Keratinocyte (primary cell): ENCODE results near the gene CAT. TPM values are rescaled to one million over a fixed set of nuclear protein-coding genes. Genes with fewer than 3 reads are reported as not detected.

ENCODE experiments used
- DNase-seq: peaks from one replicate; pipeline ENCODE4 v3.0.0-alpha.2; 2011; ENCODE audit warnings: low read depth, missing footprints, low spot score
- FAIRE-seq: peaks from 2 replicates; lab custom pipeline; 2011; peaks lifted over from hg19 to GRCh38; lab: Jason Lieb, UNC
- H2AFZ ChIP-seq: 2 replicates; pipeline ENCODE4 v1.6.0; 2012; ENCODE audit warnings: low read length, control low read depth, inconsistent platforms; ENCODE audit not compliant: control insufficient read depth
- H3K27ac ChIP-seq: 2 replicates; pipeline ENCODE4 v1.5.1; 2011; ENCODE audit warnings: low read length; ENCODE audit not compliant: control insufficient read depth, insufficient read depth
- H3K27me3 ChIP-seq: 3 replicates; pipeline ENCODE4 v1.6.0; 2011; ENCODE audit warnings: low read length; ENCODE audit not compliant: control insufficient read depth, insufficient read depth; ENCODE audit errors: extremely low read depth
- H3K36me3 ChIP-seq, 2 experiments: 2 replicates in 1 of 2; 3 replicates in 1 of 2; pipeline ENCODE4 v1.5.1; 2011; ENCODE audit warnings: low read length in 2 of 2, mild to moderate bottlenecking in 1 of 2; ENCODE audit not compliant: control insufficient read depth in 2 of 2, insufficient read depth in 2 of 2; ENCODE audit errors: extremely low read depth in 1 of 2
- H3K4me1 ChIP-seq: 3 replicates; pipeline ENCODE4 v1.5.1; 2011; ENCODE audit warnings: low read length; ENCODE audit not compliant: control insufficient read depth, insufficient read depth; ENCODE audit errors: extremely low read depth
- H3K4me2 ChIP-seq: 3 replicates; pipeline ENCODE4 v1.6.0; 2011; ENCODE audit warnings: low read depth, low read length; ENCODE audit not compliant: control insufficient read depth, insufficient read depth; ENCODE audit errors: extremely low read depth
- H3K4me3 ChIP-seq, 3 experiments: fragments of 200-600 bp in 1 of 3; sonication (generic) in 1 of 3; 2 replicates in 2 of 3; 3 replicates in 1 of 3; pipeline ENCODE4 v1.5.1; 2011 to 2016; ENCODE audit warnings: low read length in 3 of 3, mild to moderate bottlenecking in 3 of 3, control low read depth in 2 of 3, inconsistent platforms in 1 of 3, low read depth in 1 of 3, mixed read lengths in 1 of 3, mixed run types in 1 of 3, moderate library complexity in 1 of 3; ENCODE audit not compliant: control insufficient read depth in 2 of 3, insufficient read depth in 2 of 3; ENCODE audit errors: extremely low read depth in 1 of 3
- H3K79me2 ChIP-seq: 2 replicates; pipeline ENCODE4 v1.6.0; 2012; ENCODE audit warnings: low read length; ENCODE audit not compliant: control insufficient read depth, insufficient read depth
- H3K9ac ChIP-seq: 3 replicates; pipeline ENCODE4 v1.6.0; 2011; ENCODE audit warnings: low read length; ENCODE audit not compliant: control insufficient read depth, insufficient read depth; ENCODE audit errors: extremely low read depth
- H3K9me1 ChIP-seq: 3 replicates; pipeline ENCODE4 v1.6.0; 2011; ENCODE audit warnings: low read length; ENCODE audit not compliant: control insufficient read depth, insufficient read depth; ENCODE audit errors: extremely low read depth
- H3K9me3 ChIP-seq: 2 replicates; pipeline ENCODE4 v1.5.1; 2012; ENCODE audit warnings: low read depth, low read length; ENCODE audit not compliant: control insufficient read depth
- H4K20me1 ChIP-seq: 3 replicates; pipeline ENCODE4 v1.6.0; 2011; ENCODE audit warnings: low read length; ENCODE audit not compliant: control insufficient read depth, insufficient read depth; ENCODE audit errors: extremely low read depth
- CTCF ChIP-seq, 3 experiments: IDR thresholded peaks in 1 of 3; conservative IDR thresholded peaks in 1 of 3; optimal IDR thresholded peaks in 1 of 3; 2 replicates in 2 of 3; 3 replicates in 1 of 3; pipeline versions ENCODE3 to v1.5.1; 2011; ENCODE audit warnings: low read length in 3 of 3, mild to moderate bottlenecking in 3 of 3, moderate library complexity in 2 of 3, control low read depth in 1 of 3, inconsistent platforms in 1 of 3; ENCODE audit not compliant: insufficient read depth in 2 of 3; ENCODE audit errors: extremely low read depth in 1 of 3
- EZH2 ChIP-seq: IDR thresholded peaks from one replicate; pipeline ENCODE4 v1.6.1; 2012; ENCODE audit warnings: inconsistent platforms, mild to moderate bottlenecking, low read length, moderate library complexity
- dilution Hi-C: fragments of 300-500 bp; cut with MboI; formaldehyde crosslinking; loops from one replicate; pipeline ENCODE4 v1.7.0; 2020; ENCODE audit warnings: low sequenced_read_pairs; ENCODE audit not compliant: extremely low pct_ligation_motif_present
- polyA plus RNA-seq, 5 experiments: library from polyadenylated mRNA; depleted of rRNA in 3 of 5; stranded (reverse) in 3 of 5; stranded (forward) in 1 of 5; unstranded in 1 of 5; fragments of >200 nt; gene quantifications; 1 replicate in 1 of 5; 2 replicates in 3 of 5; 3 replicates in 1 of 5; pipeline versions ENCODE4 v1.2.1 to v1.2.3, GENCODE V29; 2011 to 2012; ENCODE audit warnings: missing spikeins in 2 of 5, low read depth in 1 of 5, low replicate concordance in 1 of 5

Gene CAT
- polyA plus RNA-seq, 1 donor (not counting 4 experiments of a cell fraction or from before 2014, with no cell fraction given): 94.8 TPM

- dilution Hi-C loops: no loop called here
- FAIRE-seq (peak; percentile 17), DNase-seq (no peak)
- Histone ChIP-seq H2AFZ (peak overlapping the region; percentile 59), H3K4me1 (no peaks in the 10 kb centered on the region), H3K4me3 (no peak overlapping the region), H4K20me1 (no peaks in the 10 kb centered on the region), H3K9ac (no peak overlapping the region), H3K27ac (no peak overlapping the region), H3K4me2 (no peak overlapping the region), H3K9me1 (no peaks in the 10 kb centered on the region), H3K79me2 (no peaks in the 10 kb centered on the region), H3K36me3 (no peaks in the 10 kb centered on the region), H3K27me3 (no peaks in the 10 kb centered on the region), H3K9me3 (no peaks in the 10 kb centered on the region)
- TF ChIP-seq EZH2 (no peak), CTCF (optimal IDR thresholded peaks at IDR 0.05 in 1 of 3, IDR thresholded peaks at IDR 0.05 in 1 of 3, conservative IDR thresholded peaks at IDR 0.05 in 1 of 3; ENCODE audit: extremely low read depth in 1 of 3, insufficient read depth in 2 of 3, low read length in 3 of 3) (peak; percentile 89 to 93 (median 91))
Measured at GRCh38 chr11:34512840-34513681, 74.3 kb downstream of the CAT start.

- H3K9ac ChIP-seq: no peak within 1 kb of the TSS
- H3K9me1 ChIP-seq: no peaks in the 10 kb centered on the region
- H3K4me3 ChIP-seq: no peak within 1 kb of the TSS
- H3K9me3 ChIP-seq: no peaks in the 10 kb centered on the region
- H3K4me1 ChIP-seq: no peaks in the 10 kb centered on the region
- FAIRE-seq (no peak), DNase-seq (no peak)
- no peaks in the 10 kb centered on the region for H3K79me2 ChIP-seq
- no peaks in the 10 kb centered on the region for H4K20me1 ChIP-seq
- TF ChIP-seq CTCF (optimal IDR thresholded peaks at IDR 0.05 in 1 of 3, IDR thresholded peaks at IDR 0.05 in 1 of 3, conservative IDR thresholded peaks at IDR 0.05 in 1 of 3; ENCODE audit: extremely low read depth in 1 of 3, insufficient read depth in 2 of 3, low read length in 3 of 3): no peak
- dilution Hi-C loops: no loop called here
- H3K27ac ChIP-seq: no peak within 1 kb of the TSS
- no peaks in the 10 kb centered on the region for H3K36me3 ChIP-seq
- peak within 1 kb of the TSS; percentile 59 for H2AFZ ChIP-seq
- H3K4me2 ChIP-seq: no peak within 1 kb of the TSS
- H3K27me3 ChIP-seq: no peaks in the 10 kb centered on the region
Measured at GRCh38 chr11:34513682-34514449, 75.1 kb downstream of the CAT start, which contains the start of gene ELF5. ELF5 (minus strand) TSS chr11:34513794; CDS start chr11:34505749, 8,045 bp downstream.
